ENCODE data around the gene TOM1.

- TF ChIP-seq ARNT (IDR thresholded peaks at IDR 0.05): no peak
- no peak for TF ChIP-seq SUZ12 (IDR thresholded peaks at IDR 0.05)
- no peak for TF ChIP-seq ELF4 (IDR thresholded peaks at IDR 0.05)
- no peak for TF ChIP-seq FOXA1 (IDR thresholded peaks at IDR 0.05)
- TF ChIP-seq FOXK2 (IDR thresholded peaks at IDR 0.05): no peak
Measured at GRCh38 chr22:35312198-35313059, 12.7 kb downstream of the TOM1 start.
